ENCODE data around the gene DIS3L2.
"Not testable (repeated sequence)": the region's sequence is repeated elsewhere in the genome, so short reads cannot be mapped to it uniquely, and the experiment has no call there.

GRCh38 chr2:232381204-232382031, 419.9 kb downstream of the DIS3L2 start:
- TF ChIP-seq, protein P1, sequence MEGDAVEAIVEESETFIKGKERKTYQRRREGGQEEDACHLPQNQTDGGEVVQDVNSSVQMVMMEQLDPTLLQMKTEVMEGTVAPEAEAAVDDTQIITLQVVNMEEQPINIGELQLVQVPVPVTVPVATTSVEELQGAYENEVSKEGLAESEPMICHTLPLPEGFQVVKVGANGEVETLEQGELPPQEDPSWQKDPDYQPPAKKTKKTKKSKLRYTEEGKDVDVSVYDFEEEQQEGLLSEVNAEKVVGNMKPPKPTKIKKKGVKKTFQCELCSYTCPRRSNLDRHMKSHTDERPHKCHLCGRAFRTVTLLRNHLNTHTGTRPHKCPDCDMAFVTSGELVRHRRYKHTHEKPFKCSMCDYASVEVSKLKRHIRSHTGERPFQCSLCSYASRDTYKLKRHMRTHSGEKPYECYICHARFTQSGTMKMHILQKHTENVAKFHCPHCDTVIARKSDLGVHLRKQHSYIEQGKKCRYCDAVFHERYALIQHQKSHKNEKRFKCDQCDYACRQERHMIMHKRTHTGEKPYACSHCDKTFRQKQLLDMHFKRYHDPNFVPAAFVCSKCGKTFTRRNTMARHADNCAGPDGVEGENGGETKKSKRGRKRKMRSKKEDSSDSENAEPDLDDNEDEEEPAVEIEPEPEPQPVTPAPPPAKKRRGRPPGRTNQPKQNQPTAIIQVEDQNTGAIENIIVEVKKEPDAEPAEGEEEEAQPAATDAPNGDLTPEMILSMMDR (IDR thresholded peaks at IDR 0.05 in 4 of 5, conservative IDR thresholded peaks at IDR 0.05 in 1 of 5), result not testable (repeated sequence)
- not testable (repeated sequence) for TF ChIP-seq POLR2A (IDR thresholded peaks at IDR 0.05)

All from gastrocnemius medialis (tissue), 4 donors.